Spleen (tissue), 11 donors: ENCODE data around the gene OR6C2. TPM values are rescaled to one million over a fixed set of nuclear protein-coding genes. Genes with fewer than 3 reads are reported as not detected.
"Not testable (repeated sequence)": the region's sequence is repeated elsewhere in the genome, so short reads cannot be mapped to it uniquely, and the experiment has no call there.

Experiments used
- DNase-seq: peaks from one replicate; pipeline ENCODE4 v3.0.0-alpha.2; 2020
- H3K27ac ChIP-seq, 8 donors: fragments of 200-600 bp; sonication (generic) in 7 of 8; 1 replicate in 4 of 8; 2 replicates in 4 of 8; pipeline versions ENCODE4 v1.5.0 to v1.8.0; 2016 to 2021; ENCODE audit warnings: inconsistent platforms in 4 of 8, mild to moderate bottlenecking in 4 of 8, moderate library complexity in 1 of 8
- H3K27me3 ChIP-seq, 7 donors: fragments of 200-600 bp; sonication (generic) in 6 of 7; replicated peaks in 1 of 7; 1 replicate in 4 of 7; 2 replicates in 3 of 7; pipeline versions ENCODE4 v1.5.0 to v1.8.0; 2016 to 2021; ENCODE audit warnings: inconsistent platforms in 3 of 7, mild to moderate bottlenecking in 1 of 7
- H3K36me3 ChIP-seq, 6 donors: fragments of 200-600 bp; sonication (generic) in 5 of 6; 1 replicate in 4 of 6; 2 replicates in 2 of 6; pipeline versions ENCODE4 v1.5.0 to v1.8.0; 2016 to 2021; ENCODE audit warnings: inconsistent platforms in 2 of 6
- H3K4me1 ChIP-seq, 6 donors: fragments of 200-600 bp; sonication (generic) in 5 of 6; 1 replicate in 3 of 6; 2 replicates in 3 of 6; pipeline versions ENCODE4 v1.5.0 to v1.8.0; 2016 to 2021; ENCODE audit warnings: inconsistent platforms in 3 of 6
- H3K4me3 ChIP-seq, 8 donors: fragments of 200-600 bp; sonication (generic) in 7 of 8; 1 replicate in 4 of 8; 2 replicates in 4 of 8; pipeline versions ENCODE4 v1.5.0 to v1.8.0; 2016 to 2021; ENCODE audit warnings: inconsistent platforms in 4 of 8, mild to moderate bottlenecking in 4 of 8, moderate library complexity in 2 of 8
- H3K9me3 ChIP-seq, 8 donors: fragments of 200-600 bp; sonication (generic) in 7 of 8; 1 replicate in 4 of 8; 2 replicates in 4 of 8; pipeline versions ENCODE4 v1.5.0 to v1.8.0; 2016 to 2021; ENCODE audit warnings: inconsistent platforms in 4 of 8
- POLR2A ChIP-seq, 3 donors: fragments of 450-650 bp; IDR thresholded peaks; one replicate each; pipeline ENCODE4 v1.5.1; 2017; ENCODE audit warnings: antibody characterized with exemption in 3 of 3, mild to moderate bottlenecking in 1 of 3
- POLR2AphosphoS5 ChIP-seq, 3 donors: sonication (generic); formaldehyde crosslinking; IDR thresholded peaks; one replicate each; pipeline ENCODE4 v1.5.1; 2017; ENCODE audit warnings: antibody characterized with exemption in 3 of 3
- WGBS, 5 donors: extraction: QIAGEN DNeasy Blood & Tissue Kit in 3 of 5; methylation state at CpG; one replicate each; pipeline versions ENCODE4 v1.1.5 to v1.1.7; 2013 to 2018; 5-methylcytosine and 5-hydroxymethylcytosine counted together
- intact Hi-C: fragments of 100-400 bp; cut with DNase I; formaldehyde crosslinking; loops from one replicate; pipeline ENCODE4 v1.15.0; 2023; ENCODE audit warnings: low total_unique reads
- polyA plus RNA-seq, 3 donors: library from polyadenylated mRNA; stranded (reverse); fragments of 200-250 nt; gene quantifications; one replicate each; pipeline ENCODE4 v1.2.1, GENCODE V29; 2013
- total RNA-seq, 7 donors: library from RNA; depleted of rRNA in 3 of 7; stranded (reverse); fragments of >200 nt in 3 of 7; fragmentation: NEBNext Ultra II Directional in 4 of 7; extraction: Animal tissue kit (Norgen Biotek cat#: 25700) in 4 of 7; gene quantifications; one replicate each; pipeline versions ENCODE4 v1.1.0 to v1.2.1, GENCODE V29; 2016 to 2021
- TF ChIP-seq, protein P1 (sequence below), 11 experiments: fragments of 200-600 bp in 7 of 11; fragments of 450-650 bp in 4 of 11; sonication (generic) in 4 of 11; IDR thresholded peaks in 8 of 11; conservative IDR thresholded peaks in 3 of 11; 1 replicate in 7 of 11; 2 replicates in 4 of 11; pipeline versions ENCODE4 v1.4.0 to v1.8.0; 2016 to 2021; ENCODE audit warnings: antibody characterized with exemption in 11 of 11, inconsistent platforms in 4 of 11, mild to moderate bottlenecking in 1 of 11
- donor health status: healthy with polysubstance abuse.
- donor health status: DM: no; HTN: no; CAD: no; lungs with moderate emphysema.
- donor health status: DM: no; HTN: no; CAD: no.
- donor health status: Bipolar disorder and iron deficiency.
- donor health status: healthy.
- donor health status: DM: no; HTN: no; CAD: no.
- donor health status: DM: yes; HTN: yes; CAD: no.

Gene OR6C2
- total and polyA plus RNA-seq, 10 donors = not detected

DNA sequence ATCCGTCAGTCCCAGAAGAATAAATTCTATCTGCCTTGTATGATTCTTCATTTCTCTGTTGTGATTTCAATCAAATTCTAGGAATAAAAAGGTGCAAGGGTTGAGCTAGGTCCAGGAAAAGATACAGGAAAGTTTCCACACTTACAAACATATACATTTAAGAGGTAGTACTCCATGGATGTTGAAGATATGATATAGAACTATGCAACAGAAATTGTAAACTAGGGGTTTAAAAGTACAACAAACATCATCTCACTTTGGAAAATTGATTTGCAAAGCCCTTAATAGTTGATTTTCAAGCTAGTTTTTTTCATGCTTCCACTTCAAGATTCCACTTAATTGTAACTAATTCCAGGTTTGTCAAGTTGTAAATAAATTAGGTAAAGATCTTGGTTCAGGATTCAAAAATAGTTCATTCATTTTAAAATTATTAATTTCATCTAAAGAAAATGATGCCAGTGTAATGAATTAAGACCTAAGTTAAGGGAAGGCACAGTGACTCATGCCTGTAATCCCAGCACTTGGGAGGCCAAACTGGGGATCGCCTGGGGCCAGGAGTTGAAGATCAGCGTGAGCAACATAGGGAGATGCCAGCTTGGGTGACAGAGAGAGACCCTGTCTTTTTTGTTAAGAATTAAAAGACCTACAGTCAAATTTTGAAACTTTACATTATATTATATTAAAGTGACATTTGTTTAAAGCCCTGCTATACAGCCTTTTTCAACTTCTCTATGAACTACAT is 26.4 kb downstream of the OR6C2 start, which contains the start of gene OR6C70:
TSS of gene OR6C70 (minus strand) at position 51 of the 742 bp plus-strand sequence. CDS start at position 51, 0 bp downstream.
- intact Hi-C loops = no loop called here
- WGBS, 5 donors = 83 to 92% (median 86%) methylated on average over 3 of the region's 3 CpGs
- H3K27ac ChIP-seq = no peak within 1 kb of the TSS

DNA sequence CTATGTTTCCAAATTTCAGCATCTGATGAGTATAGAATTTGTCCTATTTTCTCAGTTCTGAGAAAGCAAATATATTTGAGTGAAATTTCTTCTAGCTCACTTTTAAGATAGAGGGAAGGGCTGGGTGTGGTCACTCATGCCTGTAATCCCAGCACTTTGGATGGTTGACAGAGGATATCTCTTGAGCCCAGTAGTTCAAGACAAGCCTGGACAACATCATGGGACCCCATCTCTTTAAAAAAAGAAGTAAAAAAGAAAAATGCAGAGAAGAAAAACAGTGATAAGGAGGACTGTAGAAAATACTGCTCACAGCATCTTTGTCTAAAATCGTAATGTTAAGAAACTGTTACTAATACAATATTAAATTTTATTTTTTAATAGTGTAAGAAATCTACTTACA is 28.4 kb downstream of the OR6C2 start:
- 87 to 95% (median 93%) methylated on average over 1 of the region's 1 CpG for WGBS, 5 donors
- intact Hi-C loops = no loop called here
- Histone ChIP-seq H3K36me3 (no peaks in the 10 kb centered on the region), H3K4me3 (no peak overlapping the region), H3K27me3 (no peaks in the 10 kb centered on the region), H3K27ac (no peak overlapping the region), H3K9me3 (no peaks in the 10 kb centered on the region), H3K4me1 (peaks cover 0 to 13% (median 3%) of the 10 kb centered on the region in 6 donors)
- DNase-seq = no peak
- TF ChIP-seq, protein P1, sequence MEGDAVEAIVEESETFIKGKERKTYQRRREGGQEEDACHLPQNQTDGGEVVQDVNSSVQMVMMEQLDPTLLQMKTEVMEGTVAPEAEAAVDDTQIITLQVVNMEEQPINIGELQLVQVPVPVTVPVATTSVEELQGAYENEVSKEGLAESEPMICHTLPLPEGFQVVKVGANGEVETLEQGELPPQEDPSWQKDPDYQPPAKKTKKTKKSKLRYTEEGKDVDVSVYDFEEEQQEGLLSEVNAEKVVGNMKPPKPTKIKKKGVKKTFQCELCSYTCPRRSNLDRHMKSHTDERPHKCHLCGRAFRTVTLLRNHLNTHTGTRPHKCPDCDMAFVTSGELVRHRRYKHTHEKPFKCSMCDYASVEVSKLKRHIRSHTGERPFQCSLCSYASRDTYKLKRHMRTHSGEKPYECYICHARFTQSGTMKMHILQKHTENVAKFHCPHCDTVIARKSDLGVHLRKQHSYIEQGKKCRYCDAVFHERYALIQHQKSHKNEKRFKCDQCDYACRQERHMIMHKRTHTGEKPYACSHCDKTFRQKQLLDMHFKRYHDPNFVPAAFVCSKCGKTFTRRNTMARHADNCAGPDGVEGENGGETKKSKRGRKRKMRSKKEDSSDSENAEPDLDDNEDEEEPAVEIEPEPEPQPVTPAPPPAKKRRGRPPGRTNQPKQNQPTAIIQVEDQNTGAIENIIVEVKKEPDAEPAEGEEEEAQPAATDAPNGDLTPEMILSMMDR (IDR thresholded peaks at IDR 0.05 in 8 of 11, conservative IDR thresholded peaks at IDR 0.05 in 3 of 11) = no peak
- TF ChIP-seq POLR2AphosphoS5 (IDR thresholded peaks at IDR 0.05) (no peak), POLR2A (IDR thresholded peaks at IDR 0.05) (no peak)

More for the DNA sequence above, 26.4 kb downstream of the OR6C2 start, which contains the start of gene OR6C70:
- no peaks in the 10 kb centered on the region for H3K9me3 ChIP-seq
- TF ChIP-seq POLR2AphosphoS5 (IDR thresholded peaks at IDR 0.05) = no peak
- H3K36me3 ChIP-seq = no peaks in the 10 kb centered on the region
- no peak within 1 kb of the TSS for H3K4me3 ChIP-seq
- peaks cover 0 to 17% (median 8%) of the 10 kb centered on the region in 6 donors for H3K4me1 ChIP-seq
- no peaks in the 10 kb centered on the region for H3K27me3 ChIP-seq
- DNase-seq = no peak

DNA sequence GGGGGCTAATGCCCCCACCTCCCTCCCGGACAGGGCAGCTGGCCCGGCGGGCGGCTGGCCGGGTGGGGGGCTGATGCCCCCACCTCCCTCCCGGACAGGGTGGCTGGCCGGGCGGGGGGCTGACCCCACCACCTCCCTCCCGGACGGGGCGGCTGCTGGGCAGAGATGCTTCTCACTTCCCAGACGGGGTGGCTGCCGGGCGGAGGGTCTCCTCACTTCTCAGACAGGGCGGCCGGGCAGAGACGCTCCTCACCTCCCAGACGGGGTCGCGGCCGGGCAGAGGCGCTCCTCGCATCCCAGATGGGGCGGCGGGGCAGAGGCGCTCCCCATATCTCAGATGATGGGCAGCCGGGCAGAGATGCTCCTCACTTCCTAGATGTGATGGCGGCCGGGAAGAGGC is 35.3 kb downstream of the OR6C2 start:
- WGBS, 5 donors = 94 to 100% (median 97%) methylated on average over 1 to 29 of the region's 29 CpGs
- DNase-seq, H3K4me3 ChIP-seq, intact Hi-C loops, H3K27ac ChIP-seq, H3K9me3 ChIP-seq, H3K4me1 ChIP-seq, H3K36me3 ChIP-seq, H3K27me3 ChIP-seq: not testable (repeated sequence)

DNA sequence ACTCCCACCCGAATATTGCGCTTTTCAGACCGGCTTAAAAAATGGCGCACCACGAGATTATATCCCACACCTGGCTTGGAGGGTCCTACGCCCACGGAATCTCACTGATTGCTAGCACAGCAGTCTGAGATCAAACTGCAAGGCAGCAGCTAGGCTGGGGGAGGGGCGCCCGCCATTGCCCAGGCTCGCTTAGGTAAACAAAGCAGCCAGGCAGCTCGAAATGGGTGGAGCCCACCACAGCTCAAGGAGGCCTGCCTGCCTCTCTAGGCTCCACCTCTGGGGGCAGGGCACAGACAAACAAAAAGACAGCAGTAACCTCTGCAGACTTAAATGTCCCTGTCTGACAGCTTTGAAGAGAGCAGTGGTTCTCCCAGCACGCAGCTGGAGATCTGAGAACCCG is 40.4 kb downstream of the OR6C2 start:
- H3K4me1 ChIP-seq, H3K4me3 ChIP-seq, H3K27ac ChIP-seq, H3K27me3 ChIP-seq, H3K9me3 ChIP-seq, DNase-seq, H3K36me3 ChIP-seq, intact Hi-C loops: not testable (repeated sequence)
- WGBS, 5 donors = 50 to 84% (median 71%) methylated on average over 2 to 13 of the region's 13 CpGs

DNA sequence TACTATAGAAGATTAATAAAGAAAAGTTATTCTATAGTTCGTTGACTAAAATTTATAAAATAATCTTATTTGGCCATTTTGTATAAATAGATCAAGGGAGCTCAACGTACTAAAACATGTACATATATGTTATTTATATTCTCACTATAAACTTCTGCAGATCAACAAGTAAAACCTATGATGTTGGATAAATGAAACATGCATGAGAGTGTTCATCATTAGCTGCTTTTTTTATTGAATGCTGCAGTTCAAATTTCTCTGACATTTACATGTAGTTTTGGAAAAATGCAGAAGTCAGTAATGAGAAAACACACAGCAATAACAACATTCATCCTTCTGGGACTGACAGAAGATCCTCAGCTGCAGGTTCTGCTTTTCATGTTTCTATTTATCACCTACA is 48.2 kb downstream of the OR6C2 start, which contains the start of gene OR6C68:
TSS of gene OR6C68 (plus strand) at position 301 of the 400 bp plus-strand sequence. CDS start at position 301, 0 bp downstream.
- H3K27ac ChIP-seq = no peak within 1 kb of the TSS
- DNase-seq = no peak

More for the DNA sequence above, 48.2 kb downstream of the OR6C2 start, which contains the start of gene OR6C68:
- Histone ChIP-seq H3K36me3 (no peaks in the 10 kb centered on the region), H3K4me3 (no peak within 1 kb of the TSS), H3K27me3 (no peaks in the 10 kb centered on the region), H3K4me1 (no peaks in the 10 kb centered on the region), H3K9me3 (no peaks in the 10 kb centered on the region)
- 59 to 75% (median 73%) methylated on average over 2 of the region's 2 CpGs for WGBS, 5 donors
- TF ChIP-seq POLR2A (IDR thresholded peaks at IDR 0.05) (no peak), POLR2AphosphoS5 (IDR thresholded peaks at IDR 0.05) (no peak)
- TF ChIP-seq, protein P1 (IDR thresholded peaks at IDR 0.05 in 8 of 11, conservative IDR thresholded peaks at IDR 0.05 in 3 of 11) = no peak
- intact Hi-C loops = no loop called here
